Left kidney (tissue), 2 donors: ENCODE measurements around the gene SEC24C. TPM values are rescaled to one million over a fixed set of nuclear protein-coding genes. Genes with fewer than 3 reads are reported as not detected.
A peak's percentile ranks its signal among the peaks of the same experiment; 100 is the strongest.
"Not testable (repeated sequence)": the region's sequence is repeated elsewhere in the genome, so short reads cannot be mapped to it uniquely, and the experiment has no call there.

Experiments
- DNase-seq: peaks from one replicate; pipeline ENCODE4 v3.0.0-alpha.2; 2013
- polyA plus RNA-seq: library from polyadenylated mRNA; unstranded; fragments of 120-200 nt; gene quantifications from one replicate; pipeline ENCODE4 v1.2.1, GENCODE V29; 2013; ENCODE audit not compliant: insufficient read length

The SEC24C gene
- polyA plus RNA-seq, 1 donor: 70.2 TPM

GRCh38 chr10:73769396-73769795 lies 25.2 kb downstream of the SEC24C start:
- no peak for DNase-seq

- DNase-seq: peak; percentile 87
Observed at GRCh38 chr10:73771722-73772280, 27.6 kb downstream of the SEC24C start.

GRCh38 chr10:73772281-73773151 lies 28.3 kb downstream of the SEC24C start:
- DNase-seq: peak; percentile 64

- DNase-seq: no peak
Observed at GRCh38 chr10:73773152-73773879, 29.1 kb downstream of the SEC24C start.

GRCh38 chr10:73774637-73775036 lies 30.5 kb downstream of the SEC24C start:
- DNase-seq: no peak

- no peak for DNase-seq
Observed at GRCh38 chr10:73779018-73779417, 34.8 kb downstream of the SEC24C start.

- DNase-seq: no peak
Observed at GRCh38 chr10:73779539-73780197, 35.5 kb downstream of the SEC24C start.

- DNase-seq: no peak
Observed at GRCh38 chr10:73780301-73780700, 36.1 kb downstream of the SEC24C start.

GRCh38 chr10:73780966-73781365 lies 36.8 kb downstream of the SEC24C start:
- no peak for DNase-seq

GRCh38 chr10:73781548-73781878 lies 37.3 kb downstream of the SEC24C start:
- DNase-seq: no peak

- DNase-seq: peak; percentile 91
Observed at GRCh38 chr10:73781879-73782748, 37.9 kb downstream of the SEC24C start, which contains the start of gene CHCHD1. TSS of gene CHCHD1 (plus strand) at chr10:73782048. CDS start at chr10:73782076, 28 bp downstream.

- no peak for DNase-seq
Observed at GRCh38 chr10:73782749-73783085, 38.5 kb downstream of the SEC24C start.

GRCh38 chr10:73785211-73785720 lies 41.1 kb downstream of the SEC24C start, which contains the start of gene ZSWIM8:
TSS of gene ZSWIM8 (plus strand) at chr10:73785606. CDS start at chr10:73785879, 273 bp downstream.
- peak; percentile 95 for DNase-seq

GRCh38 chr10:73785721-73786511 lies 41.7 kb downstream of the SEC24C start:
- no peak for DNase-seq

- no peak for DNase-seq
Observed at GRCh38 chr10:73786512-73786885, 42.3 kb downstream of the SEC24C start.

GRCh38 chr10:73787031-73787800 lies 43.0 kb downstream of the SEC24C start:
- not testable (repeated sequence) for DNase-seq

GRCh38 chr10:73788864-73789658 lies 44.9 kb downstream of the SEC24C start:
- DNase-seq: no peak

- no peak for DNase-seq
Observed at GRCh38 chr10:73789659-73790055, 45.5 kb downstream of the SEC24C start.
